ENCODE data around the gene OS9.

OS9 gene

DNA sequence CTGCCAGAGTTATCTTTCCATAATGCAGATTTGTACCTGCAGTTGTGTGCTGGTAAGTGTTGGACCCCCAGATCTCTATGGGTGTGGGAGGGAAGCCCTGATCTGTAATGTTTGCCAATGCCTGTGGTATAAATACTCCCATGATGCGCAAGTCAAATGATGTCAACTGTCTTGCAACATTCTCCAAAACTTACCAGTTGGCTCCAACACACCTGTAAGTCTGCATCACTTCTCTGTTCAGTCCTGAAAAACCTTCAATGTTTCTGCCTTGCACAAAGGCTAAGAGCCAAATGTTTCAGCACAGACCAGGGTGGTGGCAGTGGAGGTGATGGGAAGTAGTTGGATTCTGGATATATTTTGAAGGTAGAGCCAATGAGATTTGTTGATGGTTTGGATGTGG is 3.1 kb downstream of the OS9 start:
- H4K91ac ChIP-seq (ENCODE audit: low read length) = no peak overlapping the region
- no peak overlapping the region for H3K9ac ChIP-seq (ENCODE audit: low read length)
- H3K27me3 ChIP-seq (ENCODE audit: control insufficient read depth in 1 of 2, insufficient read depth in 1 of 2, low read length in 2 of 2) = no peaks in the 10 kb centered on the region
- H3K18ac ChIP-seq (ENCODE audit: low read depth in 1 of 2, low read length in 2 of 2) = no peak overlapping the region
- no peak overlapping the region for H2BK5ac ChIP-seq (ENCODE audit: low read depth, low read length, poor library complexity, severe bottlenecking)
- H3K9me3 ChIP-seq (ENCODE audit: control insufficient read depth, low read length) = no peaks in the 10 kb centered on the region
- H3K79me1 ChIP-seq (replicated peaks; ENCODE audit: low read length, poor library complexity, severe bottlenecking) = peaks cover 25% of the 10 kb centered on the region
- 90% methylated on average over 1 of the region's 1 CpG for WGBS
- H3K4ac ChIP-seq (ENCODE audit: low read depth in 1 of 2, low read length in 2 of 2) = no peak overlapping the region
- H4K8ac ChIP-seq (ENCODE audit: low read length) = no peak overlapping the region
- H3K14ac ChIP-seq (ENCODE audit: low read length in 2 of 2) = no peak overlapping the region
- H3K4me3 ChIP-seq (ENCODE audit: insufficient read depth in 1 of 2, low read depth in 1 of 2, low read length in 2 of 2) = no peak overlapping the region
- no peak overlapping the region for H3K4me2 ChIP-seq (ENCODE audit: low read length, poor library complexity, severe bottlenecking)
- H2BK12ac ChIP-seq (ENCODE audit: low read length in 2 of 2) = no peak overlapping the region
- no peak overlapping the region for H2BK15ac ChIP-seq (ENCODE audit: low read depth, poor library complexity, severe bottlenecking)
- no peak overlapping the region for H3K27ac ChIP-seq (ENCODE audit: low read length, poor library complexity, severe bottlenecking)
- no peak overlapping the region for H2BK120ac ChIP-seq (ENCODE audit: low read depth, low read length)
- peaks cover 25 to 40% of the 10 kb centered on the region in 2 experiments for H3K36me3 ChIP-seq (ENCODE audit: control insufficient read depth in 1 of 2, insufficient read depth in 2 of 2, low read depth in 1 of 2, low read length in 2 of 2)
- peaks cover 7% of the 10 kb centered on the region for H3K4me1 ChIP-seq (ENCODE audit: control insufficient read depth, insufficient read depth, low read depth, low read length)
- H2AK5ac ChIP-seq (ENCODE audit: low read length, severe bottlenecking) = no peak overlapping the region
- no peak for DNase-seq
- H3K23ac ChIP-seq (ENCODE audit: low read length in 2 of 2) = no peak overlapping the region
- H2AFZ ChIP-seq (ENCODE audit: low read depth, low read length) = no peak overlapping the region

DNA sequence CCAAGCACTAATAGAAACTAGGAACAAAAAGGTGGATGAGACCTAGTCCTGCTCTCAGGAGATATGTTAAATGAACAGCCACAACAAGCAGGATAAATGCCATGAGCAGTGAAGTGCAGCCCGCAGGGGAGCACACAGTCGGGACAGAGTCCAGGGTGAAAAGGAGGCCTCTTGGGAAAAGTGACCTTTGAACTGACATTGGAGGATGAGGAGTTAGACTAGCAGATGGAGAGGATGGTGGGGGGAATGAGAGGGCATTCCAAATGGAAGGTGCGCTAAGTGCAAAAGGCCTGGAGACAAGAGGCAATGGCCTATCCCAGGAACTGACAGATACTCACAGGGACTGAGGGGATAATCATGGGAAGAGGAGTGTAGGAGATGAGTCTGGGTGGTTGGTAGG is 4.5 kb downstream of the OS9 start:
- Histone ChIP-seq H2BK120ac (ENCODE audit: low read depth, low read length) (no peak overlapping the region), H3K4me1 (ENCODE audit: control insufficient read depth, insufficient read depth, low read depth, low read length) (peaks cover 5% of the 10 kb centered on the region), H3K36me3 (ENCODE audit: control insufficient read depth in 1 of 2, insufficient read depth in 2 of 2, low read depth in 1 of 2, low read length in 2 of 2) (peaks cover 29 to 53% of the 10 kb centered on the region in 2 experiments), H4K8ac (ENCODE audit: low read length) (no peak overlapping the region), H2BK15ac (ENCODE audit: low read depth, poor library complexity, severe bottlenecking) (no peak overlapping the region), H3K4ac (ENCODE audit: low read depth in 1 of 2, low read length in 2 of 2) (no peak overlapping the region), H3K4me2 (ENCODE audit: low read length, poor library complexity, severe bottlenecking) (no peak overlapping the region), H3K9me3 (ENCODE audit: control insufficient read depth, low read length) (peaks cover 6% of the 10 kb centered on the region), H3K23ac (ENCODE audit: low read length in 2 of 2) (no peak overlapping the region), H3K4me3 (ENCODE audit: insufficient read depth in 1 of 2, low read depth in 1 of 2, low read length in 2 of 2) (no peak overlapping the region), H3K14ac (ENCODE audit: low read length in 2 of 2) (no peak overlapping the region), H2BK5ac (ENCODE audit: low read depth, low read length, poor library complexity, severe bottlenecking) (no peak overlapping the region), H3K79me1 (replicated peaks; ENCODE audit: low read length, poor library complexity, severe bottlenecking) (peaks cover 25% of the 10 kb centered on the region), H3K9ac (ENCODE audit: low read length) (no peak overlapping the region), H3K18ac (ENCODE audit: low read depth in 1 of 2, low read length in 2 of 2) (no peak overlapping the region), H2BK12ac (ENCODE audit: low read length in 2 of 2) (no peak overlapping the region), H2AFZ (ENCODE audit: low read depth, low read length) (no peak overlapping the region), H2AK5ac (ENCODE audit: low read length, severe bottlenecking) (no peak overlapping the region), H3K27ac (ENCODE audit: low read length, poor library complexity, severe bottlenecking) (no peak overlapping the region), H3K27me3 (ENCODE audit: control insufficient read depth in 1 of 2, insufficient read depth in 1 of 2, low read length in 2 of 2) (no peaks in the 10 kb centered on the region), H4K91ac (ENCODE audit: low read length) (no peak overlapping the region)
- WGBS = 96% methylated on average over 3 of the region's 3 CpGs
- DNase-seq = no peak

DNA sequence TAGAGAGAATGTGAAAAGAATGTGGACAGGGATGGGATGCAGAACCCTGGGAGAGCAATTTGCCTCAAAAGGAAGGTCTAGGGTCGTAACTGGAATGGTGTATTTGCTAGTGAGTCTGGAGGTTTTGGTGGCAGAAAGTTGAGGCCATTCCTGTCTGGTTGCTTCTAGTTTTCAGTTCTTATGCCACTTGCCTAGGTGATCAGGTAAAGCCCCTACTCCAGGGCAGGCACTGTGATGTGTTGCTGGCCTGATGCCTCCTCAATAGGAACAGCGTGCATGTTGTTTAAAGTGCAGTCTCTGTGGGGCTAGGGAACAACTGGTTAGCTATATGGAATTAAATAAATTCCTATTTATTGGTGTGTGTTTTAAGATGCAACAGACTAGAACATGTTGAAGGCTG is 6.4 kb downstream of the OS9 start:
- Histone ChIP-seq H2BK15ac (ENCODE audit: low read depth, poor library complexity, severe bottlenecking) (no peak overlapping the region), H3K4me2 (ENCODE audit: low read length, poor library complexity, severe bottlenecking) (no peak overlapping the region), H2AK5ac (ENCODE audit: low read length, severe bottlenecking) (no peak overlapping the region), H3K9me3 (ENCODE audit: control insufficient read depth, low read length) (peaks cover 15% of the 10 kb centered on the region), H2BK12ac (ENCODE audit: low read length in 2 of 2) (no peak overlapping the region), H2BK5ac (ENCODE audit: low read depth, low read length, poor library complexity, severe bottlenecking) (no peak overlapping the region), H4K91ac (ENCODE audit: low read length) (no peak overlapping the region), H3K18ac (ENCODE audit: low read depth in 1 of 2, low read length in 2 of 2) (no peak overlapping the region), H2AFZ (ENCODE audit: low read depth, low read length) (no peak overlapping the region), H3K27ac (ENCODE audit: low read length, poor library complexity, severe bottlenecking) (no peak overlapping the region), H4K8ac (ENCODE audit: low read length) (no peak overlapping the region), H3K4ac (ENCODE audit: low read depth in 1 of 2, low read length in 2 of 2) (no peak overlapping the region), H3K27me3 (ENCODE audit: control insufficient read depth in 1 of 2, insufficient read depth in 1 of 2, low read length in 2 of 2) (no peaks in the 10 kb centered on the region), H3K14ac (ENCODE audit: low read length in 2 of 2) (no peak overlapping the region), H3K23ac (ENCODE audit: low read length in 2 of 2) (no peak overlapping the region), H3K4me3 (ENCODE audit: insufficient read depth in 1 of 2, low read depth in 1 of 2, low read length in 2 of 2) (no peak overlapping the region), H3K4me1 (ENCODE audit: control insufficient read depth, insufficient read depth, low read depth, low read length) (no peaks in the 10 kb centered on the region), H3K9ac (ENCODE audit: low read length) (no peak overlapping the region), H2BK120ac (ENCODE audit: low read depth, low read length) (no peak overlapping the region), H3K79me1 (replicated peaks; ENCODE audit: low read length, poor library complexity, severe bottlenecking) (peaks cover 15% of the 10 kb centered on the region), H3K36me3 (ENCODE audit: control insufficient read depth in 1 of 2, insufficient read depth in 2 of 2, low read depth in 1 of 2, low read length in 2 of 2) (peaks cover 32 to 72% of the 10 kb centered on the region in 2 experiments)
- no peak for DNase-seq
- WGBS = 96% methylated on average over 2 of the region's 2 CpGs

DNA sequence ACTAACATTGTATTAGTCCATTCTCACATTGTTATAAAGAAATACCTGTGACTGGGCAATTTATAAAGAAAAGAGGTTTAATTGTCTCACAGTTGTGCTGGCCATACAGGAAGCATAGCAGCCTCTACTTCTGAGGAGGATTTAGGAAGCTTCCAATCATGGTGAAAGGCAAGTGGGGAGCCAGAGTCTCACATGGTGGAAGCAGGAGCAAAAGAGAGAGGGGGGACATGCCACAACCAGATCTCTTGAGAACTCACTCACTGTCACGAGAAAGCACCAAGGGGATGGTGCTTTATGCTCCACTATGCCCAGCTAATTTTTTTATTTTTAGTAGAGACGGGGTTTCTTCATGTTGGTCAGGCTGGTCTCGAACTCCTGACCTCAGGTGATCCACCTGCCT is 13.3 kb downstream of the OS9 start:
- Histone ChIP-seq H3K14ac (ENCODE audit: low read length in 2 of 2) (no peak overlapping the region), H2BK15ac (ENCODE audit: low read depth, poor library complexity, severe bottlenecking) (no peak overlapping the region), H3K4ac (ENCODE audit: low read depth in 1 of 2, low read length in 2 of 2) (no peak overlapping the region), H3K18ac (ENCODE audit: low read depth in 1 of 2, low read length in 2 of 2) (no peak overlapping the region), H2BK120ac (ENCODE audit: low read depth, low read length) (no peak overlapping the region), H4K91ac (ENCODE audit: low read length) (no peak overlapping the region), H3K36me3 (ENCODE audit: control insufficient read depth in 1 of 2, insufficient read depth in 2 of 2, low read depth in 1 of 2, low read length in 2 of 2) (peaks cover 13 to 56% of the 10 kb centered on the region in 2 experiments), H2BK5ac (ENCODE audit: low read depth, low read length, poor library complexity, severe bottlenecking) (no peak overlapping the region), H2AFZ (ENCODE audit: low read depth, low read length) (no peak overlapping the region), H2BK12ac (ENCODE audit: low read length in 2 of 2) (no peak overlapping the region), H3K9me3 (ENCODE audit: control insufficient read depth, low read length) (peaks cover 23% of the 10 kb centered on the region), H3K27me3 (ENCODE audit: control insufficient read depth in 1 of 2, insufficient read depth in 1 of 2, low read length in 2 of 2) (no peaks in the 10 kb centered on the region), H3K4me2 (ENCODE audit: low read length, poor library complexity, severe bottlenecking) (no peak overlapping the region), H3K9ac (ENCODE audit: low read length) (no peak overlapping the region), H4K8ac (ENCODE audit: low read length) (no peak overlapping the region), H3K79me1 (replicated peaks; ENCODE audit: low read length, poor library complexity, severe bottlenecking) (peaks cover 10% of the 10 kb centered on the region), H3K23ac (ENCODE audit: low read length in 2 of 2) (no peak overlapping the region), H3K4me1 (ENCODE audit: control insufficient read depth, insufficient read depth, low read depth, low read length) (no peaks in the 10 kb centered on the region), H3K4me3 (ENCODE audit: insufficient read depth in 1 of 2, low read depth in 1 of 2, low read length in 2 of 2) (no peak overlapping the region), H3K27ac (ENCODE audit: low read length, poor library complexity, severe bottlenecking) (no peak overlapping the region), H2AK5ac (ENCODE audit: low read length, severe bottlenecking) (no peak overlapping the region)
- DNase-seq = no peak
- WGBS = 92% methylated on average over 3 of the region's 3 CpGs
